CD4-positive, alpha-beta T cell treated with Interleukin-6 at 100 ng/mL for 8 hours (primary cell): ENCODE data around the gene SLC6A20.

Experiments
- DNase-seq: peaks from one replicate; pipeline ENCODE4 v3.0.0-alpha.2; 2020; ENCODE audit warnings: mixed read lengths, low spot score

SLC6A20 gene

GRCh38 chr3:45795882-45796765 lies at the start of gene SLC6A20:
Gene SLC6A20, minus strand, starts transcription at chr3:45796536. Its CDS starts 117 bp downstream, at chr3:45796419.
- no peak for DNase-seq

GRCh38 chr3:45844616-45845015 lies 48.3 kb upstream of the SLC6A20 start:
- no peak for DNase-seq

- DNase-seq = no peak
Observed at GRCh38 chr3:45842851-45843625, 46.7 kb upstream of the SLC6A20 start.

GRCh38 chr3:45841757-45842491 lies 45.6 kb upstream of the SLC6A20 start, which contains the start of gene LZTFL1:
Gene LZTFL1, minus strand, starts transcription at chr3:45842119. Its CDS starts 128 bp downstream, at chr3:45841991.
- DNase-seq = peak; percentile 92

- DNase-seq = peak; percentile 8
Observed at GRCh38 chr3:45841420-45841756, 45.1 kb upstream of the SLC6A20 start.

- DNase-seq = no peak
Observed at GRCh38 chr3:45838466-45838865, 42.1 kb upstream of the SLC6A20 start.

- DNase-seq = no peak
Observed at GRCh38 chr3:45832699-45833098, 36.4 kb upstream of the SLC6A20 start.

GRCh38 chr3:45830121-45830520 lies 33.8 kb upstream of the SLC6A20 start:
- DNase-seq = no peak

- DNase-seq = no peak
Observed at GRCh38 chr3:45826908-45827307, 30.6 kb upstream of the SLC6A20 start.

GRCh38 chr3:45826321-45826720 lies 30.0 kb upstream of the SLC6A20 start:
- no peak for DNase-seq

- DNase-seq = no peak
Observed at GRCh38 chr3:45821127-45821526, 24.8 kb upstream of the SLC6A20 start.

GRCh38 chr3:45819543-45819942 lies 23.2 kb upstream of the SLC6A20 start:
- no peak for DNase-seq

GRCh38 chr3:45817831-45818522 lies 21.6 kb upstream of the SLC6A20 start:
- no peak for DNase-seq

GRCh38 chr3:45816544-45816943 lies 20.2 kb upstream of the SLC6A20 start:
- DNase-seq = no peak

GRCh38 chr3:45814322-45814721 lies 18.0 kb upstream of the SLC6A20 start:
- no peak for DNase-seq

GRCh38 chr3:45807681-45808540 lies 11.6 kb upstream of the SLC6A20 start:
- no peak for DNase-seq

GRCh38 chr3:45807133-45807532 lies 10.8 kb upstream of the SLC6A20 start:
- no peak for DNase-seq

- DNase-seq = no peak
Observed at GRCh38 chr3:45806072-45806471, 9.7 kb upstream of the SLC6A20 start.

GRCh38 chr3:45803252-45803935 lies 7.1 kb upstream of the SLC6A20 start:
- DNase-seq = no peak

GRCh38 chr3:45802146-45802545 lies 5.8 kb upstream of the SLC6A20 start:
- DNase-seq = no peak
